BJ (cell line): ENCODE measurements around the gene PIGW. TPM values are rescaled to one million over a fixed set of nuclear protein-coding genes. Genes with fewer than 3 reads are reported as not detected.

ENCODE experiments used
- CTCF ChIA-PET: fragments of 350-600 bp; formaldehyde crosslinking; extraction: SDS; loops from one replicate; lab custom pipeline; 2021; ENCODE audit warnings: antibody characterized with exemption, inconsistent platforms; lab: Yijun Ruan, JAX
- POLR2A ChIA-PET: fragments of 300-600 bp; sonication (Branson Sonifier 250); formaldehyde crosslinking; extraction: SDS; loops from one replicate; lab custom pipeline; 2021; ENCODE audit warnings: antibody characterized with exemption; lab: Charles Lee
- DNase-seq: peaks from one replicate; pipeline ENCODE4 v3.0.0-alpha.2; 2011; ENCODE audit warnings: low read depth
- H3K27me3 ChIP-seq: 2 replicates; pipeline ENCODE4 v1.6.0; 2011; ENCODE audit warnings: low read length; ENCODE audit not compliant: control insufficient read depth, insufficient read depth
- H3K36me3 ChIP-seq: 2 replicates; pipeline ENCODE4 v1.5.1; 2011; ENCODE audit warnings: low read length; ENCODE audit not compliant: control insufficient read depth, insufficient read depth
- H3K4me3 ChIP-seq: 2 replicates; pipeline ENCODE4 v1.5.1; 2011; ENCODE audit warnings: low read depth, mild to moderate bottlenecking, control low read depth, low read length
- polyA minus RNA-seq: library from RNA; depleted of rRNA, polyadenylated mRNA; stranded (reverse); fragments of >200 nt; gene quantifications from 2 replicates; pipeline ENCODE4 v1.2.3, GENCODE V29; 2011; rRNA and poly(A)+ RNA removed
- polyA plus RNA-seq: library from polyadenylated mRNA; depleted of rRNA; stranded (reverse); fragments of >200 nt; gene quantifications from 2 replicates; pipeline ENCODE4 v1.2.3, GENCODE V29; 2011; rRNA removed
- TF ChIP-seq, protein P1 (sequence below): IDR thresholded peaks from 2 replicates; pipeline ENCODE4 v1.5.1; 2011; ENCODE audit warnings: low read depth, mild to moderate bottlenecking, control low read depth, inconsistent platforms, low read length, moderate library complexity; ENCODE audit not compliant: insufficient read depth

The PIGW gene, protein sequence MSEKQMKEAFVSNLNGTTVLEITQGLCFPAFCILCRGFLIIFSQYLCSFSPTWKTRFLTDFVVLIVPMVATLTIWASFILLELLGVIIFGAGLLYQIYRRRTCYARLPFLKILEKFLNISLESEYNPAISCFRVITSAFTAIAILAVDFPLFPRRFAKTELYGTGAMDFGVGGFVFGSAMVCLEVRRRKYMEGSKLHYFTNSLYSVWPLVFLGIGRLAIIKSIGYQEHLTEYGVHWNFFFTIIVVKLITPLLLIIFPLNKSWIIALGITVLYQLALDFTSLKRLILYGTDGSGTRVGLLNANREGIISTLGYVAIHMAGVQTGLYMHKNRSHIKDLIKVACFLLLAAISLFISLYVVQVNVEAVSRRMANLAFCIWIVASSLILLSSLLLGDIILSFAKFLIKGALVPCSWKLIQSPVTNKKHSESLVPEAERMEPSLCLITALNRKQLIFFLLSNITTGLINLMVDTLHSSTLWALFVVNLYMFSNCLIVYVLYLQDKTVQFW
- polyA plus RNA-seq (3.0 and 4.3 TPM in 2 replicates), polyA minus RNA-seq (0.71 and 1.7 TPM in 2 replicates)

DNA sequence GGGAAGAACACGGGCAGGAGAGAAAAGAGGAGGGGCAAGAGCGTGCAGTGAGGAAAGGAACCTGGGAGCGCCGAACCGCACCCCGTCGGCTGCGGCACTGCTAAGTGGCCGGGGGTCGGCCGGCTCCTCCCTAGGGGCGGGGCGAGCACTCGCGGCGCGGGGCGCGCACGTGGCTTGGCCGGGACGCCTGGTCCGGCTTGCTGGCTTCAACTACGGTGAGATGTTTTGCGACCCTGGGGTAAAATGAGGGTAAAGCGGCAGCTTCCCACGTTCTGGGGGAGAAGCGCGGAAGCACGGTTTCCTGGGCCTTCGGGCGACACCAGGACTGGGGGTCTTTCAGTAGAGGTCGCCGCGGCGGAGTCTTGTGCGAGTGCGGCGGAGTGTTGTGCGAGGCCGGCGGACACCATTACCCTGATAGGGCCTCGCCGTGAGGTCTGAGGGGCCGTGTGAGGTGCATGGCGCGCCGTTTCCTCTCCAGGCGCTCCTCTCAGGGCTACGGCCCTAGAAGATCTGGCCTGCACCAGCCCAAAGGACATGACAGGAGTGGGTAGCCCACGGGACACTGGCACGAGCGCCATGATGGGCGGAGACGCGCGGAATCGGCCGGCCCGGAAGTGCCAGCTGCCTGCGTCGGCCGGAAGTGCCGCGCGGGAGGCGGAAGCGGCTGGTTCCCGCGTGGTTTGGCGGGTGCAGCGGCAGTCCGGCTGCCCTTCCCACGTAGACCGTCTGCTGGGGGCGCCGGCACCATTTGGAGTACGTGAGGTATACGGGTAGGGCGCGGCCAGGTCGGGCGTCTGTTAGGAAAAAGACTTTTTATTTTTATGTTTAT lies at the start of gene PIGW, which contains the start of gene MYO19:
Gene PIGW, plus strand, starts transcription at position 148 of the 829 bp plus-strand sequence. CDS start 2,115 bp downstream, outside the sequence.
Gene MYO19, minus strand, starts transcription at position 29 of the 829 bp plus-strand sequence. CDS start 2,330 bp downstream, outside the sequence.
- Histone ChIP-seq H3K36me3 (peaks cover 2% of the 10 kb centered on the region), H3K27me3 (no peaks in the 10 kb centered on the region), H3K4me3 (peak within 1 kb of the TSS; percentile 52)
- ChIA-PET POLR2A (interaction anchor here (1.1 kb wide), 1 partner anchor 10 kb away, joined by 9 read pairs; the partner anchor contains the start of gene GGNBP2), CTCF (interaction anchor here (1.0 to 2.9 kb wide), 4 partner anchors 9 to 40 kb away, joined by 3 to 6 read pairs (median 3); no protein-coding TSS in a partner anchor)
- DNase-seq: peak; percentile 38
- TF ChIP-seq, protein P1, sequence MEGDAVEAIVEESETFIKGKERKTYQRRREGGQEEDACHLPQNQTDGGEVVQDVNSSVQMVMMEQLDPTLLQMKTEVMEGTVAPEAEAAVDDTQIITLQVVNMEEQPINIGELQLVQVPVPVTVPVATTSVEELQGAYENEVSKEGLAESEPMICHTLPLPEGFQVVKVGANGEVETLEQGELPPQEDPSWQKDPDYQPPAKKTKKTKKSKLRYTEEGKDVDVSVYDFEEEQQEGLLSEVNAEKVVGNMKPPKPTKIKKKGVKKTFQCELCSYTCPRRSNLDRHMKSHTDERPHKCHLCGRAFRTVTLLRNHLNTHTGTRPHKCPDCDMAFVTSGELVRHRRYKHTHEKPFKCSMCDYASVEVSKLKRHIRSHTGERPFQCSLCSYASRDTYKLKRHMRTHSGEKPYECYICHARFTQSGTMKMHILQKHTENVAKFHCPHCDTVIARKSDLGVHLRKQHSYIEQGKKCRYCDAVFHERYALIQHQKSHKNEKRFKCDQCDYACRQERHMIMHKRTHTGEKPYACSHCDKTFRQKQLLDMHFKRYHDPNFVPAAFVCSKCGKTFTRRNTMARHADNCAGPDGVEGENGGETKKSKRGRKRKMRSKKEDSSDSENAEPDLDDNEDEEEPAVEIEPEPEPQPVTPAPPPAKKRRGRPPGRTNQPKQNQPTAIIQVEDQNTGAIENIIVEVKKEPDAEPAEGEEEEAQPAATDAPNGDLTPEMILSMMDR: 0 out of 2 replicates have a peak, but pooled peaks have one; percentile 10

DNA sequence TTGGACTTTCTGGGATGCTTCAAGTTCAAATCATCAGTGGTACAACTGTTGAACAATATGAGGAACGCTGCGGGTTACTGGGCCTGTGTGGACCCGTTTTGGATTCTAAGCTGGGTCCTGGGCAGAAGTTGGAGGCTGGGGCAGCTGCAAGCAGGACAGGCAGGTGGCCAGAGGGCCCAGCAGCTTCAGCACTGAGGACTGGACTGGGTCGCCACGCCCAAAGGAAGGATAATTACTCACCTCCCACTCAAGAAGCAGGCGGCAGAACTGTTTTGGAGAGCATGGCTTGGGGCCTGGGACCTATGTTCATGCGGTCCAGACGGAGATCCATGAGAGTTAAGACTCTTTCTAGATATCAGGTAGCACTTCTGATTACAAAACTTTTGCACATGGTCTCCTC lies 49.8 kb upstream of the PIGW start:
- no peak overlapping the region for H3K4me3 ChIP-seq
- ChIA-PET CTCF (no interaction called here), POLR2A (no interaction called here)
- TF ChIP-seq, protein P1: no peak
- no peaks in the 10 kb centered on the region for H3K36me3 ChIP-seq
- H3K27me3 ChIP-seq: peaks cover 3% of the 10 kb centered on the region
- DNase-seq: no peak

DNA sequence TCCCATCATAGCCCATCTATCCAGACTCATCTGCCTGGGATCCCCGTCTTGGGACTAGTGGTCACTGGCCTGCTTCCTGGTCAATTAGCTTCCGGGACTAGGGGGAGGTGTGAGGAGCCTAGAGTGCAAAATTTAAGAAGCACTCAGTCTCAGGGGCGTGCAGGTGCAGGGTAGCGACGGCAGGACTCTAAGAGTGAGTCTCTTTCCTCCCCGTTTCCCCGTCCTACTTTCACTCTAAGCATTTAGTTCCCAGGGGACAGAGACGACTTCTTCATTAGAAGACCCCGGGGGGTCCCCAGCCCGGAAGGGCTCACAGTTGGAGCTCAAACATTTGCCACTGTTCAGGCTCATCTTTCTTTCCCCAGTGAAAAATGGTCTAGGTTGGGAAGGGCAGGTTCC lies 49.0 kb upstream of the PIGW start:
- ChIA-PET POLR2A (no interaction called here), CTCF (no interaction called here)
- H3K27me3 ChIP-seq: peaks cover 3% of the 10 kb centered on the region
- no peak for DNase-seq
- TF ChIP-seq, protein P1: no peak
- no peaks in the 10 kb centered on the region for H3K36me3 ChIP-seq
- H3K4me3 ChIP-seq: peak overlapping the region; percentile 79

DNA sequence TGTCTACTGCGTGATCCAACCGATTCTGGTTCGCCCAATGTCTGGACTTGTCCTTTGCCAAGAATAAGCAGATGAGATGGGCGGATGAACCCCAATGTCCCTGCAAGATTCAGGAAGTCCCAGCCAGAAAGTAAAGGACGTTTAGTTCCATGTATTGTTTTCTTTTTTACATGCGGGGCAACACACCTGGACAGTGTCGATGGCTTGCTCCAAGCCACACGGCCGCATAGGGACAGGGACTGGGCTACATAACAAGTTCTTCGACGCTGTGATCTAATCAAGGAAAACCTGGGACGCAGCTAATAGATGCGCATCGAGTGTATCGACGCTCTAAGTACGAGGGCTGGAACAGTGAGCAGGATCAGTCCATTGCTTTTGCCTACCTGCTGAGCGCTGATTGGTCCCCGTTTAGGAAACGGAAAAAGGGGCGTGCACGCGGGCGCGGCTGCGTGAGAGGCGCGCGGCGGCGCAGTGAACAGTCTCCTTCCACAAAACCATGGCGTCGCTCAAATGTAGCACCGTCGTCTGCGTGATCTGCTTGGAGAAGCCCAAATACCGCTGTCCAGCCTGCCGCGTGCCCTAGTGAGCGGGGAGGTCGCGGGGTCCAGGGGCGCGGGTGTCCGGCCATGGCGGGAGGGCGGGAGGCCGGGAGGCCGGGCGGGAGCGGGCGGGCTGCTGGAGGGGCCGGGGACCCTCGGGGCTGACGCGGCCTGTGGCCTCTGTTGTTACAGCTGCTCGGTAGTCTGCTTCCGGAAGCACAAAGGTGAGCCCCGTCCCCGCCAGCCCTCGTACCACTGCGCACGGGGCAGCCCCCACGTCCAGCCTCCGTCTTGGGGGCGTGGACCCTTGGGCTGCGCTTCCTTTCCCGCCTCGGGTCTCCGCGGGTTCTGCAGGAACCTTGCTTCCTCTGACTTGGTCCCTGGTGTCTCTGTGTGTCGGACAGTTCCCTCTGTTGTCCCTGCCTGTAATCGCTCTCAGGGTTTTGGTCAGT lies 48.3 kb upstream of the PIGW start, which contains the start of gene ZNHIT3:
Gene ZNHIT3, plus strand, starts transcription at position 478 of the 991 bp plus-strand sequence. Its CDS starts 19 bp downstream, at position 497.
- DNase-seq: peak; percentile 62
- Histone ChIP-seq H3K27me3 (peaks cover 3% of the 10 kb centered on the region), H3K4me3 (peak within 1 kb of the TSS; percentile 79), H3K36me3 (no peaks in the 10 kb centered on the region)
- ChIA-PET POLR2A (interaction anchor here (0.6 kb wide), 1 partner anchor 110 kb away, joined by 9 read pairs; no protein-coding TSS in a partner anchor), CTCF (no interaction called here)
- TF ChIP-seq, protein P1: no peak
